Measurements from ENCODE around the gene ERG28. TPM values are rescaled to one million over a fixed set of nuclear protein-coding genes. Genes with fewer than 3 reads are reported as not detected.

ERG28 gene
- total RNA-seq, 1 experiment from 2014 or later = 21.6 TPM

GRCh38 chr14:75660238-75660629 is 442 bp downstream of the ERG28 start:
- no peak for DNase-seq (ENCODE audit: low spot score)

GRCh38 chr14:75658957-75659356 is 1.7 kb downstream of the ERG28 start:
- DNase-seq (ENCODE audit: low spot score) = no peak

- no peak for DNase-seq (ENCODE audit: low spot score)
Measured at GRCh38 chr14:75657331-75657730, 3.3 kb downstream of the ERG28 start.

GRCh38 chr14:75655235-75655634 is 5.4 kb downstream of the ERG28 start:
- DNase-seq (ENCODE audit: low spot score) = no peak

GRCh38 chr14:75654127-75654732 is 6.4 kb downstream of the ERG28 start:
- DNase-seq (ENCODE audit: low spot score) = peak; percentile 45

- DNase-seq (ENCODE audit: low spot score) = no peak
Measured at GRCh38 chr14:75653563-75653962, 7.1 kb downstream of the ERG28 start.

- DNase-seq (ENCODE audit: low spot score) = no peak
Measured at GRCh38 chr14:75650253-75651058, 10.2 kb downstream of the ERG28 start.

GRCh38 chr14:75649773-75650172 is 10.9 kb downstream of the ERG28 start:
- no peak for DNase-seq (ENCODE audit: low spot score)

- DNase-seq (ENCODE audit: low spot score) = no peak
Measured at GRCh38 chr14:75649337-75649736, 11.3 kb downstream of the ERG28 start.

- DNase-seq (ENCODE audit: low spot score) = peak; percentile 86
Measured at GRCh38 chr14:75648066-75648838, 12.4 kb downstream of the ERG28 start.

GRCh38 chr14:75647640-75648039 is 13.0 kb downstream of the ERG28 start:
- DNase-seq (ENCODE audit: low spot score) = no peak

- DNase-seq (ENCODE audit: low spot score) = no peak
Measured at GRCh38 chr14:75646762-75647161, 13.9 kb downstream of the ERG28 start.

GRCh38 chr14:75645056-75645455 is 15.6 kb downstream of the ERG28 start:
- DNase-seq (ENCODE audit: low spot score) = no peak

- no peak for DNase-seq (ENCODE audit: low spot score)
Measured at GRCh38 chr14:75643985-75644384, 16.7 kb downstream of the ERG28 start.

GRCh38 chr14:75640876-75641275 is 19.8 kb downstream of the ERG28 start:
- DNase-seq (ENCODE audit: low spot score) = no peak

- DNase-seq (ENCODE audit: low spot score) = no peak
Measured at GRCh38 chr14:75636100-75636692, 24.5 kb downstream of the ERG28 start.

GRCh38 chr14:75634848-75635247 is 25.8 kb downstream of the ERG28 start:
- no peak for DNase-seq (ENCODE audit: low spot score)

GRCh38 chr14:75631453-75631831 is 29.2 kb downstream of the ERG28 start:
- DNase-seq (ENCODE audit: low spot score) = no peak

- no peak for DNase-seq (ENCODE audit: low spot score)
Measured at GRCh38 chr14:75630695-75631452, 29.8 kb downstream of the ERG28 start.

- no peak for DNase-seq (ENCODE audit: low spot score)
Measured at GRCh38 chr14:75628816-75629215, 31.9 kb downstream of the ERG28 start.

GRCh38 chr14:75627406-75627805 is 33.3 kb downstream of the ERG28 start:
- no peak for DNase-seq (ENCODE audit: low spot score)

GRCh38 chr14:75626863-75627262 is 33.8 kb downstream of the ERG28 start:
- no peak for DNase-seq (ENCODE audit: low spot score)

Measured in H4 (cell line).